Activated CD4-positive, alpha-beta T cell treated with anti-CD3 and anti-CD28 coated beads, Interleukin-2, amount 50 U/mL, for 4 hours (primary cell): ENCODE results near the gene GTF2IRD1.
"Not testable (repeated sequence)": the region's sequence is repeated elsewhere in the genome, so short reads cannot be mapped to it uniquely, and the experiment has no call there.

ENCODE experiments used
- DNase-seq, 2 experiments: peaks; one replicate each; pipeline ENCODE4 v3.0.0-alpha.2; 2020

GTF2IRD1 gene

GRCh38 chr7:74474271-74474865, 20.7 kb downstream of the GTF2IRD1 start:
- DNase-seq = no peak

GRCh38 chr7:74475243-74475986, 21.7 kb downstream of the GTF2IRD1 start:
- no peak for DNase-seq

GRCh38 chr7:74475987-74476350, 22.3 kb downstream of the GTF2IRD1 start:
- no peak for DNase-seq

GRCh38 chr7:74476626-74477025, 22.9 kb downstream of the GTF2IRD1 start:
- DNase-seq = no peak

- DNase-seq = no peak
Observed at GRCh38 chr7:74478671-74479065, 25.0 kb downstream of the GTF2IRD1 start.

- no peak for DNase-seq
Observed at GRCh38 chr7:74479066-74479781, 25.5 kb downstream of the GTF2IRD1 start.

GRCh38 chr7:74479961-74480829, 26.5 kb downstream of the GTF2IRD1 start:
- DNase-seq = no peak

GRCh38 chr7:74480861-74481417, 27.2 kb downstream of the GTF2IRD1 start:
- DNase-seq = no peak

- no peak for DNase-seq
Observed at GRCh38 chr7:74481458-74482196, 27.9 kb downstream of the GTF2IRD1 start.

GRCh38 chr7:74482197-74482467, 28.4 kb downstream of the GTF2IRD1 start:
- DNase-seq = no peak

GRCh38 chr7:74482629-74483401, 29.1 kb downstream of the GTF2IRD1 start:
- no peak for DNase-seq

GRCh38 chr7:74483402-74484336, 30.0 kb downstream of the GTF2IRD1 start:
- no peak for DNase-seq

GRCh38 chr7:74485611-74486010, 31.9 kb downstream of the GTF2IRD1 start:
- DNase-seq = no peak

GRCh38 chr7:74488518-74489030, 34.9 kb downstream of the GTF2IRD1 start:
- DNase-seq = not testable (repeated sequence)

GRCh38 chr7:74489997-74490945, 36.6 kb downstream of the GTF2IRD1 start:
- DNase-seq = no peak

GRCh38 chr7:74491490-74491889, 37.8 kb downstream of the GTF2IRD1 start:
- not testable (repeated sequence) for DNase-seq

GRCh38 chr7:74493295-74493694, 39.6 kb downstream of the GTF2IRD1 start:
- no peak for DNase-seq

GRCh38 chr7:74494076-74494548, 40.4 kb downstream of the GTF2IRD1 start:
- no peak for DNase-seq
